Hematopoietic multipotent progenitor cell treated with erythropoietin and hydrocortisone succinate and interleukin-3 and kit ligand, for 6 days (in vitro differentiated cells): ENCODE data around the gene SASH1.

ENCODE experiments used
- DNase-seq: peaks from one replicate; pipeline ENCODE4 v3.0.0-alpha.2; 2015

SASH1 gene

DNA sequence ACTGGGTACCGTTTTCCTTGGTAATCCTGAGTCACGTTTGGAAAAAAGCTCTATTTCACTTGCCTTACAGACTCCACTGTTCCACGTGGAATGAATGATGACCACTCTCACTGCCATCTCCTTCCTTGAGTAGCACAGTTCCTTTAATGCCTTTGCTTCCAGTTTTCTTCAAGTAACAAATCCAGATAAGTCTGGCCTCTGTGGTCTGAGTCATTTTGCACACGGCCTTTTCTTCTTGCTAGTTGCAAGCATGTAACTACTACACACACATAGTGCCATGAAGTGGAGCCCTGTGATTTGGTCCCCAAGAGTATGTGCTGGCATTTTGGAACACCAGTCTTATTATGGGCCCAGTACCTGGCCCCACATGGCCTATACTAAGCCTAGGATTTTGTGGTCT lies 182.8 kb downstream of the SASH1 start:
- no peak for DNase-seq

GRCh38 chr6:148526145-148526544 lies 183.5 kb downstream of the SASH1 start:
- no peak for DNase-seq

DNA sequence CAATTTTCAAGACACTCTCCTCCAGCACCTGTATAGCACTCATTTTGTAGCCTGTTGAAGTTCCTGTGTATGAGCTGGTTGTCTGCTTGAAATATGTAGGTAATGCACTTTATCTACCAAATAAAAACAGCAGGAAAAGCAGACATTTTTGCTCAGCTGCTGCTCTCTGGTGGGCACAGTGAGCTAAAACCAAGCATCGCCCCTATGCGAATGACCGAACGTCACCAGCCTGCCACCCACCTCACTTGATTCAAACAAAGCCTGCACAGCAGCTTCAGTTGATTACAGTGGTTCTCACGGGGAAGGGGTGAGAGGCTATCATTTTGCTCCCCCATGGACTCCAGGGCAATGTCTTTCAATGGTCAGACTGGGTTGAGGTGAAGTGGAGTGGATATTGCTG lies 185.7 kb downstream of the SASH1 start:
- DNase-seq: no peak

- no peak for DNase-seq
Measured at GRCh38 chr6:148529010-148529409, 186.4 kb downstream of the SASH1 start.

DNA sequence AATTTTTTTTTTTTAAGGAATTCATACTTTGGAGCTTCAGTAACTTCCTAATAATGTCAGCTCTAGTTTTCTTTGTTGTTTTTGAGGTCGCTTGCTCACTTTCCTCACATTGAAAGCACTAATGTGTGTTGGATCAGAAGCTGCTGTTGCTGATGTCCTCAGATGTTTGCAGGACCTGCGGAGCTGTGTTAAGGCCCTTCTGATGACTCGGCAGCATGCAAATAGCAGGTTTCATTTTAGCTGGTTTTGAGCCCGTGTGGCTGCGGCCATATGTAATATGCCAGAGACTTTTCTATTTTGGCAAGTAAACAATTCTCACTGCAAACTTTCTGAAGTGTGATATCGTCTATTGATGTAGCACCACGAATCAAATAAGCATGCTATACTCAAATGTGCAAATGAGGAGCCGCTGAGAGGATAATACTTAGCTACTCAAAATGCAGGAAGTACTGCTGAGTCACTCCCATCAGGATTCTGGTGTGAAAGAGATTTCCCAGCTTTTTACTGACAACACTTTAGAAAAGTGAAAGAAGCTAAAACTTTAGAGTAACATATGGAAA lies 187.8 kb downstream of the SASH1 start:
- peak; percentile 48 for DNase-seq

- DNase-seq: no peak
Measured at GRCh38 chr6:148530976-148531375, 188.3 kb downstream of the SASH1 start.

GRCh38 chr6:148532698-148533097 lies 190.1 kb downstream of the SASH1 start:
- DNase-seq: no peak

GRCh38 chr6:148533309-148534107 lies 190.9 kb downstream of the SASH1 start:
- no peak for DNase-seq

- no peak for DNase-seq
Measured at GRCh38 chr6:148534871-148535270, 192.2 kb downstream of the SASH1 start.

GRCh38 chr6:148535381-148535780 lies 192.7 kb downstream of the SASH1 start:
- no peak for DNase-seq

DNA sequence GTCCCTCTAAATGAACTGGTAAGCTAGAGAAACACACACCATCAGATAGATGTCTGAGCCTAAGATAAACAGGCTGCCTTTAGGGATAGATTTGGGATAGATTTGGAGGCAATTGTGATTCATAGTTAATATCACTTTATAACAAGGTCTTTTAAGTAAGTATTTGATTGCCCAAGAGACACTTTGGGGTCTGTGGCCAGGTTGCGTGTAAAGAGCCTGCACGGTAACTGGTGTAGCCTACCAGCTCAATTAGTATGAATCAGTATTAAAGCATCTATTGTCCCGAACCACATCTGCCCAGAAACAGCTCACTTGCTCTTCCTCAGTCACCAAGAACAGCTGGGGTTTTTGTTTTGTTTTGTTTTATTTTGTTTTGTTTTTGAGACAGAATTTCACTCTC lies 193.3 kb downstream of the SASH1 start:
- no peak for DNase-seq

DNA sequence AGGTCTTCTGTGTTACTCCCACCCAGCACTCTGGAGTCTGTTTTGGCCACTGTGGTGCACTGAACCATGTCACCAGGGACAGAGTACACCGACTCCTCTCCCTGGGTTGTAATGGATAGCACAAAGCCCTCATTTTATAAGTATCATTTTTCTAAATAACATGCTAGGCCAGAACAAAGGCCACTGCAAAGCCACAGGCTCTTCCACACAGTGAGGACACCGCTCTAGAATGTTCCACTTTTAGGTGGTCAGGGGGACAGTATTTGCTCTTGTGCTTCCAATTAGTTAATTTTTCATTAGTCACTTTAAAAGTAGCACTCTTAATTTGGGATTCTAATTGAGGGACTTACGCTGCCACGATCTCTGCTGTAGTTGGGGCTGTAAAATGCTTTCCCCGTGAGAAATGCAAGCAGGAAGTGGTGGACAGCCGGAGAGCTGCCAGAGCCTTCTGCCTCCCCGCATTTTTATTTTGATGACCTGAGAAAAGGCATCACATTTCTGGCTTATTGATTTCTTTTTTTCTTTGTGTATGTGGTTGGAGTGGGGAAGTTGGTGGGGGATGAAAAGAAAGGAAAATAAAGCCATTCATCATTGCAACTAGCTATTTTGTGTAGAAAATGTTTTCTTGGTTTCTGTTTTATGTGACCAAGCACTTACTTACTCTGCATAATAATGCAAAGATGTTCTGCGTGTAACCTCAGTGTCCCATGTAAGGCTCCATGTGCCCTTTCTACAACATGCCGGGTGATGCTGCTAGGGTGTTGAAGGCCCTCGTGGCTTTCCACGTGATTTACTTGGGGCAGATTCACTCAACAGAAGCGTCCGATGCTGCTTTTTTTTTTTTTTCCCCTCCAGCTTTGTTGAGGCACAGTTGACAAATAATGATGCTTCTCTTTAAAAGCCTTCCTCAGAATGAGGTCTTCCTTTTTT lies 195.9 kb downstream of the SASH1 start:
- DNase-seq: no peak

DNA sequence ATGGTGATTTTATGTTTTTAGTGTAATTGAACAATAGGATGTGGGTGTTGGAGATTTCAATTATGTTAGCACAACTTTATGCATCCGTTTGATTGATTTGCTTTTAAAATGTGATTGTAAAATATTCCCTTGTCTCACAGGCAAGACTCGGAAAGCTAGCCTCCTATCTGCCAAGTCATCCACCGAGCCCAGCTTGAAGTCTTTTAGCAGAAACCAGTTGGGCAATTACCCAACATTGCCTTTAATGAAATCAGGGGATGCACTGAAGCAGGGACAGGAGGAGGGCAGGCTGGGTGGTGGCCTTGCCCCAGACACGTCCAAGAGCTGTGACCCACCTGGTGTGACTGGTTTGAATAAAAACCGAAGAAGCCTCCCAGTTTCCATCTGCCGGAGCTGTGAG lies 200.9 kb downstream of the SASH1 start:
- no peak for DNase-seq

DNA sequence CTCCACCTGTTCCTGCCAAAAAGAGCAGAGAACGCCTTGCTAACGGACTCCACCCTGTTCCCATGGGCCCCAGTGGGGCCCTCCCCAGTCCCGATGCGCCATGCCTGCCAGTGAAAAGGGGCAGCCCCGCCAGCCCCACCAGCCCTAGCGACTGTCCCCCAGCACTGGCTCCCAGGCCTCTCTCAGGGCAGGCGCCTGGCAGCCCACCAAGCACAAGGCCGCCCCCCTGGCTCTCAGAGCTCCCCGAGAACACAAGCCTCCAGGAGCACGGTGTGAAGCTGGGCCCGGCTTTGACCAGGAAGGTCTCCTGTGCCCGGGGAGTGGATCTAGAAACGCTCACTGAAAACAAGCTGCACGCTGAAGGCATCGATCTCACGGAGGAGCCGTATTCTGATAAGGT lies 201.8 kb downstream of the SASH1 start:
- no peak for DNase-seq

- no peak for DNase-seq
Measured at GRCh38 chr6:148545901-148546300, 203.3 kb downstream of the SASH1 start.

DNA sequence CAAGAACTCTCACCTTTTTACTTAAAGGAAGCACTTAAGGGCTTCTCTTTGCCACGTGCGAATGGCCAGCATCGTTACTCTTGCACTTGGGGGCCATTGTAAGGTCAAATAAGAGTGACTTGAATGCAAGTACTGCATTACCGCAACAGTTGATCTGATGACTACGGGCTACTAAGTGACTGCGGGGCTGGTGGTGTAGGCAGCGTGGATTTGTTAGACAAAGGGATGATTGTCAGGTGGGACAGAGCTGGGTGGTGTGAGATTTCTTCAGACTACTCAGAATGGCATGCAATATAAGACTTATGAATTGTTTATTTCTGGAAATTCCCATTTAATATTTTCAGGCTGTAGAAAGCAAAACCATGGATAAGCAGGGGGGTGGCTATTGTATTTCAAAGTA lies 204.5 kb downstream of the SASH1 start:
- no peak for DNase-seq

GRCh38 chr6:148548065-148548748 lies 205.6 kb downstream of the SASH1 start:
- no peak for DNase-seq

DNA sequence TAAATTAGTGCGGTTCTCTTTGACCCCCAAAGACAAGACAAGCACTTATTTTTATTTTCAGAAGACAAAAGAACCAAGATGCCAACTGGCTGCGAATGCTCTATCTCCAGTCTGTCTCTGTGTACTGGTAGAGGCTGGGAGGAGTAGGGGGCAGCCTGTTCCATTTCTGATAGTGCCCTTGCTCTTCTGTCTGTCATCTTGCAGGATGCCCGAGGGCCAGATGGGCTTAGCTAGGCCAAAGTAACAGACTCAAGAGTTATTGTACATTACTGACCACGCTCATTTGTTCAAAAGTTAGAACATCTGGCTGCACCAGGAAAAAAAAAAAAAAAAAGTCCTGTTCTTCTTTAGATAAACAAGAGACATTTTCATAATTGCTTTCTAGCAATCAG lies 206.1 kb downstream of the SASH1 start:
- DNase-seq: no peak

DNA sequence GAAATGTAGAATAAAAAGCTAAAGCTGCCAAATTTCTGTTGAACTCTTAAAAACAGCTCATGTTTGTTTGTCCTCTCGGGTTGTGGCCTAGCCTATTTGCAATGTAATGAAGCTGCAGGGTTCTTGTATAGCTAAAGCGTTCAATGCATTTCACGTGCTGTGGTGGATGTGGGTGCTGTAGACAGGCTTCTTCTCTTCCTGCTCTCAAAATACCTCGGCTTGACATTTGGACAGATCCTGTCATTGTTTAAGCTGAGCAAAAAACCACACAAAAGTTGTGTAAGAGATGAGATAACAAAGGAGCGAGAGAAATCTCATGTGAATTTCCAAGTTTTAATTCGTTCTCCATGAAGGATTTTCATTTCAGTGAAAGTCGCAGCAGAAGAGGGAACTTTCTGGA lies 207.9 kb downstream of the SASH1 start:
- peak; percentile 36 for DNase-seq

- no peak for DNase-seq
Measured at GRCh38 chr6:148551226-148551625, 208.6 kb downstream of the SASH1 start.

- no peak for DNase-seq
Measured at GRCh38 chr6:148556410-148556809, 213.8 kb downstream of the SASH1 start.

DNA sequence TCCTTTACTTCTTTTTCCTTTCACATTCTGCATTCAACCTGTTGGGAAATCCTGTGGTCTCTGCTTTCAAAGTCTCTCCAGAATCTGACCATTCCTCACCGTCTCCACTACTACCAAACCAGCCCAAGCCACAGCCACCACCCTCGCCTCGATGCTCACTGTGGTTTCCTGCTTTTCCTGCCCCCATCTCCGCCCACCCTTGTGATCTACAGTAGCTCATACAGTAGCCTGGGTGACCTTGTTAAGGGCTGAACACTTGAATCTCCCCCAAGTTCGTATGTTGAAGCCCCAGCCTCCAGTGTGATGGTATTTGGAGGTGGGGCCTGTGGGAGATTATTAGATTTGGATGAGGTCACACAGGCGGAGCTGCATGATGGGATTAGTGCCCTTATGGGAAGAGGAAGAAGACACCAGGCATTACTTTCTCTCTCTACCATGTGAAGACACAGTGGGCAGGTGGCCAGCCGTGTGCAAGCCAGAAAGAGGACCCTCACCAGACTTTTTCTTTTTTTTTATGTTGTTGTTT lies 215.2 kb downstream of the SASH1 start:
- DNase-seq: peak; percentile 50
